CD4-positive, alpha-beta T cell treated with Interleukin-4 for 4 hours (primary cell): ENCODE data around the gene SCUBE1.

Experiments used
- DNase-seq: peaks from one replicate; pipeline ENCODE4 v3.0.0-alpha.2; 2020

Gene SCUBE1

GRCh38 chr22:43253839-43254238 is 89.3 kb downstream of the SCUBE1 start:
- no peak for DNase-seq

- no peak for DNase-seq
Measured at GRCh38 chr22:43252319-43252718, 90.9 kb downstream of the SCUBE1 start.

- no peak for DNase-seq
Measured at GRCh38 chr22:43249789-43250471, 93.2 kb downstream of the SCUBE1 start.

GRCh38 chr22:43247546-43248260 is 95.5 kb downstream of the SCUBE1 start:
- no peak for DNase-seq

- DNase-seq = no peak
Measured at GRCh38 chr22:43246188-43246587, 97.0 kb downstream of the SCUBE1 start.

GRCh38 chr22:43245717-43246116 is 97.5 kb downstream of the SCUBE1 start:
- DNase-seq = no peak

GRCh38 chr22:43244803-43245527 is 98.2 kb downstream of the SCUBE1 start:
- no peak for DNase-seq

- no peak for DNase-seq
Measured at GRCh38 chr22:43244402-43244801, 98.8 kb downstream of the SCUBE1 start.

GRCh38 chr22:43243324-43243723 is 99.8 kb downstream of the SCUBE1 start:
- DNase-seq = no peak

- no peak for DNase-seq
Measured at GRCh38 chr22:43242627-43243026, 100.5 kb downstream of the SCUBE1 start.

GRCh38 chr22:43241699-43242386 is 101.3 kb downstream of the SCUBE1 start:
- DNase-seq = no peak

GRCh38 chr22:43241138-43241597 is 102.0 kb downstream of the SCUBE1 start:
- DNase-seq = no peak

GRCh38 chr22:43240614-43241013 is 102.6 kb downstream of the SCUBE1 start:
- no peak for DNase-seq

- DNase-seq = no peak
Measured at GRCh38 chr22:43239956-43240355, 103.2 kb downstream of the SCUBE1 start.

GRCh38 chr22:43239193-43239780 is 103.9 kb downstream of the SCUBE1 start:
- no peak for DNase-seq

- no peak for DNase-seq
Measured at GRCh38 chr22:43238526-43239006, 104.6 kb downstream of the SCUBE1 start.

- no peak for DNase-seq
Measured at GRCh38 chr22:43237280-43237679, 105.9 kb downstream of the SCUBE1 start.

- DNase-seq = no peak
Measured at GRCh38 chr22:43236411-43237166, 106.6 kb downstream of the SCUBE1 start.

GRCh38 chr22:43235445-43236409 is 107.4 kb downstream of the SCUBE1 start:
- no peak for DNase-seq

GRCh38 chr22:43234264-43234988 is 108.7 kb downstream of the SCUBE1 start:
- no peak for DNase-seq
